Measurements from ENCODE around the gene SGMS1.

GRCh38 chr10:50279489-50279888 is 344.3 kb downstream of the SGMS1 start:
- no peak for TF ChIP-seq CTCF (IDR thresholded peaks at IDR 0.05)
- TF ChIP-seq POLR2A (IDR thresholded peaks at IDR 0.05): no peak
